Peyer's patch (tissue), 4 donors: ENCODE results near the gene GPC3.

Experiments
- CTCF ChIP-seq, 6 experiments: fragments of 450-650 bp in 4 of 6; fragments of 200-600 bp in 2 of 6; sonication (generic) in 1 of 6; IDR thresholded peaks; one replicate each; pipeline ENCODE4 v1.5.1; 2017 to 2019; ENCODE audit warnings: antibody characterized with exemption in 6 of 6, mild to moderate bottlenecking in 3 of 6, moderate library complexity in 1 of 6
- POLR2A ChIP-seq, 2 donors: fragments of 450-650 bp; IDR thresholded peaks; one replicate each; pipeline ENCODE4 v1.5.1; 2017; ENCODE audit warnings: antibody characterized with exemption in 2 of 2, mild to moderate bottlenecking in 2 of 2, moderate library complexity in 2 of 2

- no peak for TF ChIP-seq POLR2A (IDR thresholded peaks at IDR 0.05)
- TF ChIP-seq CTCF (IDR thresholded peaks at IDR 0.05), result no peak
Measured at GRCh38 chrX:133956570-133957340, 28.6 kb downstream of the GPC3 start.
